Sigmoid colon (tissue), 4 donors: ENCODE measurements around the gene CDC42EP4.

Experiments used
- CTCF ChIP-seq, 4 experiments: fragments of 450-650 bp in 3 of 4; fragments of 200-600 bp in 1 of 4; IDR thresholded peaks; one replicate each; pipeline ENCODE4 v1.5.1; 2016 to 2019; ENCODE audit warnings: antibody characterized with exemption in 4 of 4, mild to moderate bottlenecking in 3 of 4, moderate library complexity in 2 of 4
- EP300 ChIP-seq, 4 donors: sonication (generic); formaldehyde crosslinking; IDR thresholded peaks; one replicate each; pipeline ENCODE4 v1.6.1; 2017; ENCODE audit warnings: antibody characterized with exemption in 4 of 4
- POLR2A ChIP-seq, 2 donors: fragments of 450-650 bp; IDR thresholded peaks; one replicate each; pipeline ENCODE4 v1.6.1; 2016; ENCODE audit warnings: antibody characterized with exemption in 2 of 2, mild to moderate bottlenecking in 2 of 2, moderate library complexity in 2 of 2
- POLR2AphosphoS5 ChIP-seq, 4 donors: sonication (generic); formaldehyde crosslinking; IDR thresholded peaks; one replicate each; pipeline ENCODE4 v1.6.1; 2017; ENCODE audit warnings: antibody characterized with exemption in 4 of 4

GRCh38 chr17:73293480-73293911 lies 18.3 kb downstream of the CDC42EP4 start:
- no peak for TF ChIP-seq CTCF (IDR thresholded peaks at IDR 0.05)
- peak; percentile 43 to 74 (median 64) for TF ChIP-seq POLR2AphosphoS5 (IDR thresholded peaks at IDR 0.05)
- TF ChIP-seq EP300 (IDR thresholded peaks at IDR 0.05) = peak in 1 of 4 donors; percentile 62
- TF ChIP-seq POLR2A (IDR thresholded peaks at IDR 0.05) = no peak
